GM12878 (cell line): ENCODE measurements around the gene OR4Q2. TPM values are rescaled to one million over a fixed set of nuclear protein-coding genes. Genes with fewer than 3 reads are reported as not detected.

Experiments used
- ATAC-seq: fragments of 200-7000 bp; cut with Tn5 transposase; 3 replicates; pipeline ENCODE4 v1.9.1; 2020; ENCODE audit warnings: mild to moderate bottlenecking, moderate library complexity
- BruUV-seq: library from RNA; stranded (reverse); fragments of 400-500 nt; replicated peaks from 2 replicates; lab custom pipeline; 2021; lab: Mats Ljungman, UMichigan
- CTCF ChIA-PET: fragments of 300-600 bp; sonication (Branson Sonifier 250); formaldehyde crosslinking; extraction: SDS; loops from one replicate; lab custom pipeline; 2021; ENCODE audit warnings: inconsistent platforms; lab: Yijun Ruan, JAX
- POLR2A ChIA-PET: fragments of 350-600 bp; formaldehyde crosslinking; extraction: SDS; loops from one replicate; lab custom pipeline; 2021; ENCODE audit warnings: inconsistent platforms; lab: Charles Lee
- RAD21 ChIA-PET: fragments of 300-600 bp; sonication (Branson Sonifier 250); formaldehyde crosslinking; loops from one replicate; lab custom pipeline; 2023; ENCODE audit warnings: antibody characterized with exemption; ENCODE audit not compliant: unreplicated experiment; lab: Charles Lee
- SMC1A ChIA-PET: fragments of 300-600 bp; sonication (Branson Sonifier 250); formaldehyde crosslinking; loops from one replicate; lab custom pipeline; 2023; ENCODE audit not compliant: unreplicated experiment, uncharacterized antibody; lab: Charles Lee
- DNase-seq: peaks from one replicate; pipeline ENCODE4 v3.0.0-alpha.2; 2011; ENCODE audit warnings: low read depth, low spot score
- FAIRE-seq: peaks from 3 replicates; lab custom pipeline; 2011; peaks lifted over from hg19 to GRCh38; lab: Jason Lieb, UNC
- H2AFZ ChIP-seq: 2 replicates; pipeline ENCODE4 v1.6.0; 2011; ENCODE audit warnings: low read depth, low read length, control low read depth; ENCODE audit not compliant: control insufficient read depth
- H3K27ac ChIP-seq: 2 replicates; pipeline ENCODE4 v1.5.1; 2011; ENCODE audit warnings: control low read depth; ENCODE audit not compliant: control insufficient read depth, insufficient read depth
- H3K27me3 ChIP-seq, 2 experiments: replicated peaks in 1 of 2; 2 replicates each; pipeline versions ENCODE4 v1.6.0 to v1.6.1; 2011; ENCODE audit warnings: low read length in 1 of 2; ENCODE audit not compliant: control insufficient read depth in 2 of 2, insufficient read depth in 2 of 2
- H3K36me3 ChIP-seq, 2 experiments: 2 replicates each; pipeline ENCODE4 v1.5.1; 2011; ENCODE audit warnings: low read length in 1 of 2; ENCODE audit not compliant: control insufficient read depth in 2 of 2, insufficient read depth in 2 of 2
- H3K4me1 ChIP-seq: 2 replicates; pipeline ENCODE4 v1.6.1; 2011; ENCODE audit warnings: mild to moderate bottlenecking, low read length, moderate library complexity, mixed read lengths; ENCODE audit not compliant: control insufficient read depth, insufficient read depth
- H3K4me2 ChIP-seq: 2 replicates; pipeline ENCODE4 v1.6.0; 2011; ENCODE audit warnings: control low read depth; ENCODE audit not compliant: control insufficient read depth, insufficient read depth
- H3K4me3 ChIP-seq: fragments of 200-600 bp; sonication (generic); 2 replicates; pipeline ENCODE4 v1.5.1; 2016
- H3K79me2 ChIP-seq: 2 replicates; pipeline ENCODE4 v1.6.0; 2011; ENCODE audit warnings: low read length; ENCODE audit not compliant: control insufficient read depth, insufficient read depth
- H3K9ac ChIP-seq: 2 replicates; pipeline ENCODE4 v1.8.0; 2011; ENCODE audit warnings: low read length, control low read depth, mixed read lengths; ENCODE audit not compliant: control insufficient read depth, insufficient read depth
- H3K9me3 ChIP-seq: replicated peaks from 3 replicates; pipeline ENCODE4 v1.5.1; 2011; ENCODE audit warnings: mild to moderate bottlenecking, low read length; ENCODE audit not compliant: control insufficient read depth, insufficient read depth
- H4K20me1 ChIP-seq: 2 replicates; pipeline ENCODE4 v1.6.0; 2011; ENCODE audit not compliant: control insufficient read depth, insufficient read depth
- BRCA1 ChIP-seq: IDR thresholded peaks from 2 replicates; pipeline ENCODE4 v1.6.1; 2011; ENCODE audit warnings: low read depth, low read length, improper control_type of control experiment
- IKZF2 ChIP-seq, 2 experiments: fragments of 450-650 bp; IDR thresholded peaks; 2 replicates each; pipeline ENCODE4 v1.6.1; 2017; ENCODE audit warnings: mild to moderate bottlenecking in 2 of 2, moderate library complexity in 2 of 2
- SP1 ChIP-seq: IDR thresholded peaks from one replicate; pipeline ENCODE4 v1.6.1; 2011; ENCODE audit warnings: low read depth, low read length
- whole genome bisulfite sequencing: methylation state at CpG from one replicate; pipeline ENCODE4 v1.1.6; 2016; ENCODE audit warnings: low lambda C conversion rate; ENCODE audit not compliant: insufficient replicate concordance, insufficient coverage; ENCODE audit errors: missing lambda C conversion rate; 5-methylcytosine and 5-hydroxymethylcytosine counted together
- in situ Hi-C: fragments of 300-500 bp; cut with MboI; formaldehyde crosslinking; loops from 9 replicates; pipeline ENCODE4 v1.14.3; 2018; ENCODE audit warnings: mixed read lengths
- intact Hi-C: fragments of 100-400 bp; cut with micrococcal nuclease; formaldehyde crosslinking; loops from one replicate; pipeline ENCODE4 v1.14.2; 2022; ENCODE audit not compliant: unreplicated experiment
- polyA plus RNA-seq, 11 experiments: library from polyadenylated mRNA; depleted of rRNA in 4 of 11; unstranded in 6 of 11; stranded (reverse) in 5 of 11; fragments of >200 nt; fragmentation: Nextera tagmentation in 4 of 11; fragmentation: Illumina TruSeq in 1 of 11; extraction: Ambion mirVana in 4 of 11; extraction: Trizol in 1 of 11; gene quantifications; 1 replicate in 1 of 11; 2 replicates in 10 of 11; pipeline versions ENCODE4 v1.2.1 to v1.2.3, GENCODE V29; 2011 to 2016; ENCODE audit warnings: inconsistent platforms in 2 of 11, missing spikeins in 2 of 11, low read depth in 1 of 11
- total RNA-seq, 4 experiments: library from RNA; depleted of rRNA in 3 of 4; stranded (reverse); fragments of >200 nt in 3 of 4; fragmentation: Illumina TruSeq in 1 of 4; extraction: Trizol in 1 of 4; gene quantifications; 2 replicates each; pipeline versions ENCODE4 v1.2.1 to v1.2.3, GENCODE V29; 2013 to 2021
- TF ChIP-seq, protein P1 (sequence below): fragments of 450-650 bp; IDR thresholded peaks from 2 replicates; pipeline ENCODE4 v1.6.1; 2014; ENCODE audit warnings: mild to moderate bottlenecking
- TF ChIP-seq, protein P2 (sequence below): fragments of 450-650 bp; IDR thresholded peaks from 2 replicates; pipeline ENCODE4 v1.6.1; 2018; ENCODE audit warnings: borderline replicate concordance, mild to moderate bottlenecking; ENCODE audit not compliant: partially characterized antibody

The OR4Q2 gene
- total and polyA plus RNA-seq, 10 of the 15 experiments (the other 5 are each of a cell fraction or from before 2014, with no cell fraction given): not detected

DNA sequence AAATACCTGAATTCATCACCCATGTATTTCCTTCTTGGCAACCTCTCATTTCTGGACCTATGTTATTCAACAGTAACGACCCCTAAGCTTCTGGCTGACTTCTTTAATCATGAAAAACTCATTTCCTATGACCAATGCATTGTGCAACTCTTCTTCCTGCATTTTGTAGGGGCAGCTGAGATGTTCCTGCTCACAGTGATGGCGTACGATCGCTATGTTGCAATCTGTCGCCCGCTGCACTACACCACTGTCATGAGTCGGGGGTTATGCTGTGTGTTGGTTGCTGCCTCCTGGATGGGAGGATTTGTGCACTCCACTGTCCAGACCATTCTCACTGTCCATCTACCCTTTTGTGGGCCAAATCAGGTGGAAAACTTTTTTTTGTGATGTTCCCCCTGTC lies 356 bp downstream of the OR4Q2 start:
- H3K4me1 ChIP-seq: no peaks in the 10 kb centered on the region
- H3K4me3 ChIP-seq: no peak overlapping the region
- H3K9me3 ChIP-seq: no peaks in the 10 kb centered on the region
- SMC1A ChIA-PET: no interaction called here
- H3K27ac ChIP-seq: no peak overlapping the region
- POLR2A ChIA-PET: no interaction called here
- BruUV-seq: no TSS peak
- 70% methylated on average over 7 of the region's 7 CpGs for WGBS
- DNase-seq (no peak), FAIRE-seq (no peak), ATAC-seq (no peak)
- no peaks in the 10 kb centered on the region for H3K36me3 ChIP-seq
- intact Hi-C loops: no loop called here
- H2AFZ ChIP-seq: no peak overlapping the region
- TF ChIP-seq IKZF2 (IDR thresholded peaks at IDR 0.05): no peak
- TF ChIP-seq, protein P1, sequence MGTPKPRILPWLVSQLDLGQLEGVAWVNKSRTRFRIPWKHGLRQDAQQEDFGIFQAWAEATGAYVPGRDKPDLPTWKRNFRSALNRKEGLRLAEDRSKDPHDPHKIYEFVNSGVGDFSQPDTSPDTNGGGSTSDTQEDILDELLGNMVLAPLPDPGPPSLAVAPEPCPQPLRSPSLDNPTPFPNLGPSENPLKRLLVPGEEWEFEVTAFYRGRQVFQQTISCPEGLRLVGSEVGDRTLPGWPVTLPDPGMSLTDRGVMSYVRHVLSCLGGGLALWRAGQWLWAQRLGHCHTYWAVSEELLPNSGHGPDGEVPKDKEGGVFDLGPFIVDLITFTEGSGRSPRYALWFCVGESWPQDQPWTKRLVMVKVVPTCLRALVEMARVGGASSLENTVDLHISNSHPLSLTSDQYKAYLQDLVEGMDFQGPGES: no peak
- TF ChIP-seq, protein P2, sequence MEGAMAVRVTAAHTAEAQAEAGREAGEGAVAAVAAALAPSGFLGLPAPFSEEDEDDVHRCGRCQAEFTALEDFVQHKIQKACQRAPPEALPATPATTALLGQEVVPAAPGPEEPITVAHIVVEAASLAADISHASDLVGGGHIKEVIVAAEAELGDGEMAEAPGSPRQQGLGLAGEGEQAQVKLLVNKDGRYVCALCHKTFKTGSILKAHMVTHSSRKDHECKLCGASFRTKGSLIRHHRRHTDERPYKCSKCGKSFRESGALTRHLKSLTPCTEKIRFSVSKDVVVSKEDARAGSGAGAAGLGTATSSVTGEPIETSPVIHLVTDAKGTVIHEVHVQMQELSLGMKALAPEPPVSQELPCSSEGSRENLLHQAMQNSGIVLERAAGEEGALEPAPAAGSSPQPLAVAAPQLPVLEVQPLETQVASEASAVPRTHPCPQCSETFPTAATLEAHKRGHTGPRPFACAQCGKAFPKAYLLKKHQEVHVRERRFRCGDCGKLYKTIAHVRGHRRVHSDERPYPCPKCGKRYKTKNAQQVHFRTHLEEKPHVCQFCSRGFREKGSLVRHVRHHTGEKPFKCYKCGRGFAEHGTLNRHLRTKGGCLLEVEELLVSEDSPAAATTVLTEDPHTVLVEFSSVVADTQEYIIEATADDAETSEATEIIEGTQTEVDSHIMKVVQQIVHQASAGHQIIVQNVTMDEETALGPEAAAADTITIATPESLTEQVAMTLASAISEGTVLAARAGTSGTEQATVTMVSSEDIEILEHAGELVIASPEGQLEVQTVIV: no peak
- no peak for TF ChIP-seq BRCA1
- H4K20me1 ChIP-seq: no peaks in the 10 kb centered on the region
- H3K79me2 ChIP-seq: no peaks in the 10 kb centered on the region
- in situ Hi-C loops: no loop called here
- CTCF ChIA-PET: no interaction called here
- no peaks in the 10 kb centered on the region for H3K27me3 ChIP-seq
- no peak overlapping the region for H3K4me2 ChIP-seq
- H3K9ac ChIP-seq: no peak overlapping the region
- RAD21 ChIA-PET: no interaction called here

DNA sequence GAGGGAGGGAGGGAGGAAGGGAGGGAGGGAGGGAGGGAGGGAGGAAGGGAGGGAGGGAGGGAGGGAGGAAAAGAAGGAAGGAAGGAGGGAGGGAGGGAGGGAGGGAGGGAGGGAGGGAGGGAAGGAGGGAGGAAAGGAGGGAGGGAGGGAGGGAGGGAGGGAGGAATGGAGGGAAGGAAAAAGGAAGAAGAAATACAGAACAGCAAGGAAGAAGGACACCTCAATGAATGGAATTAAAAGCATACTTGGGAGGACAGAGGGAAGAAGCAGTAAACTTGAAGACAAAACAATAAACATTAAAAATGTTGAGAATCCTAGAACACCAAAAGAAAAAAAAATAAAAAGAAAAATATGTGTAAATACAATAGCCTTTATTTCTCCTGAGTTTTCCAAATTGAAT lies 6.2 kb downstream of the OR4Q2 start:
- CTCF ChIA-PET: no interaction called here

More for the DNA sequence above, 6.2 kb downstream of the OR4Q2 start:
- Histone ChIP-seq H2AFZ (no peak overlapping the region), H3K9me3 (no peaks in the 10 kb centered on the region), H3K4me1 (no peaks in the 10 kb centered on the region), H3K9ac (no peak overlapping the region), H3K27ac (no peak overlapping the region), H3K36me3 (no peaks in the 10 kb centered on the region), H4K20me1 (no peaks in the 10 kb centered on the region), H3K27me3 (no peaks in the 10 kb centered on the region), H3K4me3 (no peak overlapping the region), H3K79me2 (no peaks in the 10 kb centered on the region), H3K4me2 (no peak overlapping the region)
- ATAC-seq: no peak
- DNase-seq: no peak
- ChIA-PET POLR2A (no interaction called here), SMC1A (no interaction called here), RAD21 (no interaction called here)
- BruUV-seq: no TSS peak
- FAIRE-seq: no peak
- intact Hi-C loops (loop anchor here (5.0 kb wide), 1 partner anchor 56 kb away; no protein-coding TSS in a partner anchor), in situ Hi-C loops (no loop called here)
- TF ChIP-seq SP1: no peak
- TF ChIP-seq, protein P1: no peak
